Right lobe of liver (tissue), 6 donors: ENCODE results near the gene MAST4. TPM values are rescaled to one million over a fixed set of nuclear protein-coding genes. Genes with fewer than 3 reads are reported as not detected.

ENCODE experiments used
- ATAC-seq, 4 donors: fragments of 200-7000 bp; cut with Tn5 transposase; one replicate each; pipeline ENCODE4 v1.9.1; 2020; ENCODE audit warnings: mild to moderate bottlenecking in 4 of 4, moderate library complexity in 4 of 4
- DNase-seq, 3 donors: peaks; one replicate each; pipeline ENCODE4 v3.0.0-alpha.2; 2020
- H3K27ac ChIP-seq, 3 donors: fragments of 200-600 bp; one replicate each; pipeline ENCODE4 v1.8.0; 2022
- H3K27me3 ChIP-seq, 2 donors: fragments of 200-600 bp; one replicate each; pipeline ENCODE4 v1.8.0; 2022
- H3K36me3 ChIP-seq, 4 donors: fragments of 200-600 bp; sonication (generic) in 1 of 4; one replicate each; pipeline versions ENCODE4 v1.5.1 to v1.8.0; 2017 to 2022; ENCODE audit warnings: control low read depth in 1 of 4
- H3K4me1 ChIP-seq, 4 donors: fragments of 200-600 bp; sonication (generic) in 1 of 4; one replicate each; pipeline versions ENCODE4 v1.5.1 to v1.8.0; 2017 to 2022; ENCODE audit warnings: control low read depth in 1 of 4
- H3K4me3 ChIP-seq, 3 donors: fragments of 200-600 bp; one replicate each; pipeline ENCODE4 v1.8.0; 2022
- H3K9me3 ChIP-seq, 4 donors: fragments of 200-600 bp; sonication (generic) in 1 of 4; one replicate each; pipeline versions ENCODE4 v1.5.1 to v1.8.0; 2017 to 2022; ENCODE audit warnings: control low read depth in 1 of 4
- CTCF ChIP-seq, 4 donors: fragments of 200-600 bp in 3 of 4; fragments of 450-650 bp in 1 of 4; IDR thresholded peaks; one replicate each; pipeline versions ENCODE4 v1.5.1 to v1.8.0; 2016 to 2022; ENCODE audit warnings: antibody characterized with exemption in 4 of 4, mild to moderate bottlenecking in 2 of 4
- POLR2A ChIP-seq: fragments of 450-650 bp; IDR thresholded peaks from one replicate; pipeline ENCODE4 v1.6.1; 2017; ENCODE audit warnings: antibody characterized with exemption, mild to moderate bottlenecking
- WGBS: methylation state at CpG from one replicate; pipeline ENCODE4 v1.1.6; 2018; ENCODE audit warnings: low coverage, low lambda C conversion rate; ENCODE audit not compliant: insufficient coverage; ENCODE audit errors: missing lambda C conversion rate; 5-methylcytosine and 5-hydroxymethylcytosine counted together
- intact Hi-C, 2 donors: fragments of 100-400 bp; cut with DNase I; formaldehyde crosslinking; loops; one replicate each; pipeline versions ENCODE4 v1.11.2 to v1.14.1; 2022
- total RNA-seq, 6 experiments: library from RNA; depleted of rRNA in 2 of 6; stranded (reverse); fragments of >200 nt in 2 of 6; fragmentation: NEBNext Ultra II Directional in 3 of 6; extraction: Animal tissue kit (Norgen Biotek cat#: 25700) in 3 of 6; gene quantifications; one replicate each; pipeline versions ENCODE4 v1.1.0 to v1.2.4, GENCODE V29; 2016 to 2023
- donor health status: DM: no; HTN: yes; CAD: no.
- donor health status: DM: no; HTN: no; CAD: no.
- donor health status: DM: no; HTN: no; CAD: no.
- donor health status: DM: no; HTN: yes; CAD: no.
- donor health status: DM: no; HTN: yes; CAD: no.

MAST4 gene
- total RNA-seq, 6 experiments from 2014 or later: 9.4 to 23.5 (median 13.9) TPM

- intact Hi-C loops: no loop called here
- ATAC-seq: peak; percentile 68 to 81 (median 74)
- H3K4me1 ChIP-seq: peaks cover 0 to 37% (median 18%) of the 10 kb centered on the region in 4 donors
- H3K27ac ChIP-seq: peak overlapping the region in 1 of 3 donors; percentile 31
- H3K4me3 ChIP-seq: no peak overlapping the region
- H3K9me3 ChIP-seq: no peaks in the 10 kb centered on the region
- no peak for DNase-seq
- no peaks in the 10 kb centered on the region for H3K27me3 ChIP-seq
- no peaks in the 10 kb centered on the region for H3K36me3 ChIP-seq
- 25% methylated on average over 1 of the region's 1 CpG for WGBS
- no peak for TF ChIP-seq POLR2A
- TF ChIP-seq CTCF (IDR thresholded peaks at IDR 0.05): no peak
Measured at GRCh38 chr5:67026278-67026677, 430.1 kb downstream of the MAST4 start.

- TF ChIP-seq CTCF (IDR thresholded peaks at IDR 0.05) (no peak), POLR2A (no peak)
- no peaks in the 10 kb centered on the region for H3K9me3 ChIP-seq
- no peak overlapping the region for H3K4me3 ChIP-seq
- no peaks in the 10 kb centered on the region for H3K36me3 ChIP-seq
- 100% methylated on average over 2 of the region's 2 CpGs for WGBS
- ATAC-seq (no peak), DNase-seq (no peak)
- H3K27ac ChIP-seq: no peak overlapping the region
- peaks cover 0 to 46% (median 20%) of the 10 kb centered on the region in 4 donors for H3K4me1 ChIP-seq
- H3K27me3 ChIP-seq: no peaks in the 10 kb centered on the region
- intact Hi-C loops: no loop called here
Measured at GRCh38 chr5:67027171-67027570, 431.0 kb downstream of the MAST4 start.

GRCh38 chr5:67028371-67028770, 432.2 kb downstream of the MAST4 start:
- ATAC-seq (no peak), DNase-seq (no peak)
- Histone ChIP-seq H3K4me1 (peaks cover 0 to 57% (median 20%) of the 10 kb centered on the region in 4 donors), H3K27ac (no peak overlapping the region), H3K4me3 (no peak overlapping the region), H3K36me3 (no peaks in the 10 kb centered on the region), H3K9me3 (no peaks in the 10 kb centered on the region), H3K27me3 (no peaks in the 10 kb centered on the region)
- 86% methylated on average over 3 of the region's 4 CpGs for WGBS
- TF ChIP-seq POLR2A: no peak
- no peak for TF ChIP-seq CTCF (IDR thresholded peaks at IDR 0.05)
- intact Hi-C loops: no loop called here

- H3K4me1 ChIP-seq: peaks cover 0 to 62% (median 20%) of the 10 kb centered on the region in 4 donors
- intact Hi-C loops: no loop called here
- H3K4me3 ChIP-seq: no peak overlapping the region
- ATAC-seq (no peak), DNase-seq (no peak)
- no peak for TF ChIP-seq CTCF (IDR thresholded peaks at IDR 0.05)
- TF ChIP-seq POLR2A: no peak
- WGBS: 96% methylated on average over 4 of the region's 4 CpGs
- H3K27me3 ChIP-seq: no peaks in the 10 kb centered on the region
- no peaks in the 10 kb centered on the region for H3K36me3 ChIP-seq
- no peaks in the 10 kb centered on the region for H3K9me3 ChIP-seq
- H3K27ac ChIP-seq: no peak overlapping the region
Measured at GRCh38 chr5:67028941-67029340, 432.7 kb downstream of the MAST4 start.

- Histone ChIP-seq H3K36me3 (no peaks in the 10 kb centered on the region), H3K9me3 (no peaks in the 10 kb centered on the region), H3K4me1 (peaks cover 0 to 66% (median 20%) of the 10 kb centered on the region in 4 donors), H3K4me3 (no peak overlapping the region), H3K27ac (peak overlapping the region in 1 of 3 donors; percentile 11), H3K27me3 (no peaks in the 10 kb centered on the region)
- intact Hi-C loops: no loop called here
- TF ChIP-seq CTCF (IDR thresholded peaks at IDR 0.05) (no peak), POLR2A (no peak)
- DNase-seq (no peak), ATAC-seq (no peak)
Measured at GRCh38 chr5:67029481-67029880, 433.3 kb downstream of the MAST4 start.
